ENCODE results near the gene FAM13A.

DNA sequence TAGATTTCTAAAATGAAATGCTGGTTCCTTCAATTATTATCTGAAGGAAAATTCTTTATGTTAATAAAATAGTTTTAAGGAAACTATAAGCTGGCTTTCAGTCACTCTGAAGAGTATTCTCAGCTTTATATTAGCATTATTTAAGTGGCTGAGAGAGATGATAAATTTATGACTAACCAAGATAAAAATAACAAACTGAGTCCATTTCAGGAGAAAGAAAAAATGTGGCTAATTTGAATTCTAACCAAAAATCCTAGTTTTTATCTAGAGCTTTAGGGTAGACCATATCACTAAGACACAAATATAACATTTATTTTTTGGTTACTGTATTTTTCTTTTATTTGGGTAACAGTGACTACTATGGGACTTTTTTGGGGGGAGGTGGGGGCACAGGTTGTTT lies 299.9 kb downstream of the FAM13A start:
- TF ChIP-seq, protein P1, sequence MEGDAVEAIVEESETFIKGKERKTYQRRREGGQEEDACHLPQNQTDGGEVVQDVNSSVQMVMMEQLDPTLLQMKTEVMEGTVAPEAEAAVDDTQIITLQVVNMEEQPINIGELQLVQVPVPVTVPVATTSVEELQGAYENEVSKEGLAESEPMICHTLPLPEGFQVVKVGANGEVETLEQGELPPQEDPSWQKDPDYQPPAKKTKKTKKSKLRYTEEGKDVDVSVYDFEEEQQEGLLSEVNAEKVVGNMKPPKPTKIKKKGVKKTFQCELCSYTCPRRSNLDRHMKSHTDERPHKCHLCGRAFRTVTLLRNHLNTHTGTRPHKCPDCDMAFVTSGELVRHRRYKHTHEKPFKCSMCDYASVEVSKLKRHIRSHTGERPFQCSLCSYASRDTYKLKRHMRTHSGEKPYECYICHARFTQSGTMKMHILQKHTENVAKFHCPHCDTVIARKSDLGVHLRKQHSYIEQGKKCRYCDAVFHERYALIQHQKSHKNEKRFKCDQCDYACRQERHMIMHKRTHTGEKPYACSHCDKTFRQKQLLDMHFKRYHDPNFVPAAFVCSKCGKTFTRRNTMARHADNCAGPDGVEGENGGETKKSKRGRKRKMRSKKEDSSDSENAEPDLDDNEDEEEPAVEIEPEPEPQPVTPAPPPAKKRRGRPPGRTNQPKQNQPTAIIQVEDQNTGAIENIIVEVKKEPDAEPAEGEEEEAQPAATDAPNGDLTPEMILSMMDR (IDR thresholded peaks at IDR 0.05), result no peak
- no peak for TF ChIP-seq EZH2 (IDR thresholded peaks at IDR 0.05; ENCODE audit: borderline replicate concordance, insufficient read depth, low read depth, low read length, poor library complexity, severe bottlenecking)
